H1 (cell line): ENCODE measurements around the gene SNTN. TPM values are rescaled to one million over a fixed set of nuclear protein-coding genes. Genes with fewer than 3 reads are reported as not detected.

Experiments
- CTCF ChIA-PET: fragments of 300-600 bp; sonication (Branson Sonifier 250); formaldehyde crosslinking; loops from one replicate; lab custom pipeline; 2021; ENCODE audit not compliant: partially characterized antibody; lab: Charles Lee
- POLR2A ChIA-PET: fragments of 300-600 bp; sonication (Branson Sonifier 250); formaldehyde crosslinking; loops from one replicate; lab custom pipeline; 2021; ENCODE audit warnings: inconsistent platforms; ENCODE audit not compliant: partially characterized antibody; lab: Charles Lee
- DNase-seq, 2 experiments: peaks; one replicate each; pipeline versions ENCODE4 v3.0.0 to v3.0.0-alpha.2; 2010 to 2022; ENCODE audit warnings: low spot score in 2 of 2, low read depth in 1 of 2, mixed read lengths in 1 of 2
- FAIRE-seq: peaks from 2 replicates; lab custom pipeline; 2011; peaks lifted over from hg19 to GRCh38; lab: Jason Lieb, UNC
- H2AFZ ChIP-seq: 2 replicates; pipeline ENCODE4 v1.8.1; 2012; ENCODE audit warnings: low read length, inconsistent platforms
- H2AK5ac ChIP-seq: 2 replicates; pipeline ENCODE4 v1.6.1; 2013; ENCODE audit warnings: low read depth, low read length
- H2BK120ac ChIP-seq: replicated peaks from 2 replicates; pipeline ENCODE3; 2013; ENCODE audit warnings: low read depth, low read length, inconsistent platforms
- H2BK12ac ChIP-seq: 2 replicates; pipeline ENCODE4 v1.6.1; 2013; ENCODE audit warnings: low read depth, low read length
- H2BK15ac ChIP-seq: 2 replicates; pipeline ENCODE4 v1.6.1; 2013; ENCODE audit warnings: low read length
- H2BK20ac ChIP-seq: 2 replicates; pipeline ENCODE4 v1.6.1; 2013; ENCODE audit warnings: low read length
- H2BK5ac ChIP-seq: 2 replicates; pipeline ENCODE4 v1.6.1; 2013; ENCODE audit warnings: low read depth, low read length
- H3K14ac ChIP-seq: 2 replicates; pipeline ENCODE4 v1.6.1; 2013; ENCODE audit warnings: inconsistent platforms; ENCODE audit not compliant: insufficient read length
- H3K18ac ChIP-seq: 2 replicates; pipeline ENCODE4 v1.6.1; 2013; ENCODE audit warnings: low read length; ENCODE audit errors: extremely low read depth
- H3K23ac ChIP-seq: 2 replicates; pipeline ENCODE4 v1.6.1; 2013; ENCODE audit warnings: inconsistent platforms; ENCODE audit not compliant: insufficient read length
- H3K23me2 ChIP-seq: 2 replicates; pipeline ENCODE4 v1.6.1; 2013; ENCODE audit warnings: low read depth, low read length
- H3K27ac ChIP-seq: 2 replicates; pipeline ENCODE4 v1.6.1; 2011; ENCODE audit warnings: low read depth, low read length, inconsistent platforms
- H3K27me3 ChIP-seq, 4 experiments: replicated peaks in 1 of 4; 1 replicate in 1 of 4; 2 replicates in 3 of 4; pipeline versions ENCODE4 v1.6.1 to v1.8.1; 2011 to 2013; ENCODE audit warnings: low read length in 3 of 4, mild to moderate bottlenecking in 3 of 4, inconsistent platforms in 2 of 4, mixed read lengths in 2 of 4, moderate library complexity in 1 of 4; ENCODE audit not compliant: control insufficient read depth in 3 of 4, insufficient read depth in 3 of 4; ENCODE audit errors: extremely low read depth in 1 of 4
- H3K36me3 ChIP-seq, 4 experiments: 2 replicates each; pipeline versions ENCODE4 v1.6.1 to v1.8.1; 2011 to 2013; ENCODE audit warnings: mild to moderate bottlenecking in 4 of 4, low read length in 3 of 4, moderate library complexity in 2 of 4, control low read depth in 1 of 4, inconsistent platforms in 1 of 4; ENCODE audit not compliant: insufficient read depth in 4 of 4, control insufficient read depth in 2 of 4
- H3K4ac ChIP-seq: replicated peaks from 2 replicates; pipeline ENCODE3; 2013; ENCODE audit warnings: low read length, low read depth, mixed read lengths, inconsistent platforms; ENCODE audit not compliant: insufficient read length
- H3K4me1 ChIP-seq, 4 experiments: replicated peaks in 1 of 4; 1 replicate in 1 of 4; 2 replicates in 3 of 4; pipeline versions ENCODE4 v1.6.1 to v1.8.1; 2011 to 2013; ENCODE audit warnings: low read length in 3 of 4, inconsistent platforms in 2 of 4, mixed read lengths in 1 of 4; ENCODE audit not compliant: insufficient read depth in 4 of 4, control insufficient read depth in 3 of 4
- H3K4me2 ChIP-seq, 2 experiments: 2 replicates each; pipeline versions ENCODE4 v1.6.1 to v1.8.1; 2011 to 2013; ENCODE audit warnings: low read depth in 2 of 2, low read length in 2 of 2, control low read depth in 1 of 2, inconsistent platforms in 1 of 2, mild to moderate bottlenecking in 1 of 2; ENCODE audit not compliant: insufficient read depth in 1 of 2
- H3K4me3 ChIP-seq, 4 experiments: fragments of 200-600, 300-600 bp in 1 of 4; sonication (generic), shearing (Covaris generic), sonication (Bioruptor Twin) in 1 of 4; 2 replicates each; pipeline versions ENCODE4 v1.5.1 to v1.8.1; 2011 to 2016; ENCODE audit warnings: low read length in 4 of 4, low read depth in 3 of 4, control low read depth in 2 of 4, inconsistent platforms in 2 of 4, mild to moderate bottlenecking in 2 of 4, mixed read lengths in 1 of 4, moderate library complexity in 1 of 4; ENCODE audit not compliant: insufficient read depth in 2 of 4; ENCODE audit errors: extremely low read depth in 1 of 4
- H3K56ac ChIP-seq: replicated peaks from 2 replicates; pipeline ENCODE3; 2013; ENCODE audit warnings: low read depth, mild to moderate bottlenecking, mixed read lengths, low read length, inconsistent platforms; ENCODE audit not compliant: insufficient read length
- H3K79me1 ChIP-seq: 2 replicates; pipeline ENCODE4 v1.6.1; 2013; ENCODE audit warnings: low read depth, low read length, control low read depth
- H3K79me2 ChIP-seq, 2 experiments: 2 replicates each; pipeline versions ENCODE4 v1.6.1 to v1.8.1; 2012 to 2013; ENCODE audit warnings: low read length in 2 of 2, mild to moderate bottlenecking in 2 of 2, inconsistent platforms in 1 of 2; ENCODE audit not compliant: insufficient read depth in 2 of 2, control insufficient read depth in 1 of 2
- H3K9ac ChIP-seq, 4 experiments: replicated peaks in 1 of 4; 1 replicate in 1 of 4; 2 replicates in 3 of 4; pipeline versions ENCODE4 v1.6.1 to v1.8.1; 2011 to 2013; ENCODE audit warnings: low read depth in 3 of 4, low read length in 3 of 4, control low read depth in 2 of 4, mild to moderate bottlenecking in 2 of 4, moderate library complexity in 2 of 4, inconsistent platforms in 1 of 4; ENCODE audit errors: extremely low read depth in 1 of 4
- H3K9me3 ChIP-seq, 2 experiments: 2 replicates each; pipeline versions ENCODE4 v1.6.1 to v1.8.1; 2012 to 2013; ENCODE audit warnings: mild to moderate bottlenecking in 2 of 2, moderate library complexity in 2 of 2, control low read depth in 1 of 2, inconsistent platforms in 1 of 2, low read depth in 1 of 2, low read length in 1 of 2, mixed read lengths in 1 of 2; ENCODE audit not compliant: insufficient read depth in 2 of 2
- H4K20me1 ChIP-seq, 2 experiments: replicated peaks in 1 of 2; 2 replicates each; pipeline versions ENCODE3 to v1.8.1; 2011 to 2013; ENCODE audit warnings: inconsistent platforms in 2 of 2, low read length in 2 of 2, mild to moderate bottlenecking in 1 of 2; ENCODE audit not compliant: insufficient read depth in 2 of 2, control insufficient read depth in 1 of 2
- H4K5ac ChIP-seq: 2 replicates; pipeline ENCODE4 v1.6.1; 2013; ENCODE audit warnings: low read length, low read depth, mixed read lengths, inconsistent platforms; ENCODE audit not compliant: insufficient read length
- H4K8ac ChIP-seq: 2 replicates; pipeline ENCODE4 v1.8.0; 2013; ENCODE audit warnings: mild to moderate bottlenecking, moderate library complexity, low read length, inconsistent platforms; ENCODE audit not compliant: insufficient read depth; ENCODE audit errors: extremely low read depth
- H4K91ac ChIP-seq: replicated peaks from 2 replicates; pipeline ENCODE3; 2013; ENCODE audit warnings: low read length, mixed read lengths, inconsistent platforms; ENCODE audit not compliant: insufficient read length
- BACH1 ChIP-seq: IDR thresholded peaks from 2 replicates; pipeline ENCODE4 v1.6.1; 2012; ENCODE audit warnings: low read length, improper control_type of control experiment
- CEBPB ChIP-seq: IDR thresholded peaks from 2 replicates; pipeline ENCODE4 v1.6.1; 2012; ENCODE audit warnings: low read depth, low read length
- EZH2 ChIP-seq: fragments of 200-600 bp; sonication (generic); IDR thresholded peaks from 2 replicates; pipeline ENCODE4 v1.7.1; 2012; ENCODE audit warnings: low read depth, mild to moderate bottlenecking, moderate library complexity, low read length, inconsistent platforms; ENCODE audit not compliant: severe bottlenecking
- FOSL1 ChIP-seq: IDR thresholded peaks from 2 replicates; pipeline ENCODE4 v1.6.1; 2011; ENCODE audit warnings: mild to moderate bottlenecking, low read depth, low read length, moderate library complexity; ENCODE audit not compliant: insufficient read depth
- HDAC2 ChIP-seq, 2 experiments: fragments of 300-600 bp in 1 of 2; sonication (generic) in 1 of 2; IDR thresholded peaks; 2 replicates each; pipeline ENCODE4 v1.6.1; 2011 to 2012; ENCODE audit warnings: low read depth in 2 of 2, low read length in 2 of 2, mild to moderate bottlenecking in 2 of 2, moderate library complexity in 2 of 2, borderline replicate concordance in 1 of 2, inconsistent platforms in 1 of 2
- JUN ChIP-seq: IDR thresholded peaks from 2 replicates; pipeline ENCODE4 v1.6.1; 2011; ENCODE audit warnings: low read depth, mild to moderate bottlenecking, improper control_type of control experiment, low read length
- JUND ChIP-seq: IDR thresholded peaks from 2 replicates; pipeline ENCODE4 v1.6.1; 2011; ENCODE audit warnings: mild to moderate bottlenecking, improper control_type of control experiment, low read length
- MAFK ChIP-seq: IDR thresholded peaks from 2 replicates; pipeline ENCODE4 v1.6.1; 2012; ENCODE audit warnings: low read depth, mild to moderate bottlenecking, improper control_type of control experiment, low read length
- MAX ChIP-seq: IDR thresholded peaks from 2 replicates; pipeline ENCODE4 v1.6.1; 2012; ENCODE audit warnings: inconsistent platforms
- NRF1 ChIP-seq: IDR thresholded peaks from 2 replicates; pipeline ENCODE4 v1.6.1; 2011; ENCODE audit warnings: mild to moderate bottlenecking, low read depth, low read length, improper control_type of control experiment
- POU5F1 ChIP-seq: IDR thresholded peaks from 2 replicates; pipeline ENCODE4 v1.6.1; 2011; ENCODE audit warnings: low read depth, mild to moderate bottlenecking, low read length, moderate library complexity
- RAD21 ChIP-seq, 2 experiments: IDR thresholded peaks in 1 of 2; conservative IDR thresholded peaks in 1 of 2; 2 replicates each; pipeline ENCODE4 v1.6.1; 2011; ENCODE audit warnings: low read depth in 2 of 2, low read length in 2 of 2, improper control_type of control experiment in 1 of 2, inconsistent platforms in 1 of 2, mild to moderate bottlenecking in 1 of 2, moderate library complexity in 1 of 2
- SIN3A ChIP-seq, 2 experiments: IDR thresholded peaks in 1 of 2; conservative IDR thresholded peaks in 1 of 2; 2 replicates each; pipeline ENCODE4 v1.6.1; 2011 to 2012; ENCODE audit warnings: low read length in 2 of 2, improper control_type of control experiment in 1 of 2, low read depth in 1 of 2, mild to moderate bottlenecking in 1 of 2
- TAF1 ChIP-seq: IDR thresholded peaks from 2 replicates; pipeline ENCODE4 v1.6.1; 2011; ENCODE audit warnings: mild to moderate bottlenecking, low read depth, low read length
- WGBS, 2 experiments: shearing (Covaris generic) in 1 of 2; methylation state at CpG; one replicate each; pipeline versions ENCODE4 v1.1.6 to v1.1.7; 2013 to 2015; ENCODE audit warnings: low lambda C conversion rate in 2 of 2, mixed read lengths in 2 of 2, inconsistent platforms in 1 of 2, low coverage in 1 of 2, missing lambda C conversion rate in 1 of 2; ENCODE audit not compliant: insufficient replicate concordance in 2 of 2, insufficient coverage in 1 of 2, insufficient read length in 1 of 2; ENCODE audit errors: extremely low coverage in 1 of 2, missing lambda C conversion rate in 1 of 2; 5-methylcytosine and 5-hydroxymethylcytosine counted together
- polyA plus RNA-seq, 7 experiments: library from polyadenylated mRNA; depleted of rRNA in 3 of 7; stranded (reverse) in 5 of 7; unstranded in 2 of 7; fragments of >200 nt in 5 of 7; fragments of 200-250 nt in 2 of 7; gene quantifications; 1 replicate in 5 of 7; 2 replicates in 1 of 7; 4 replicates in 1 of 7; pipeline versions ENCODE4 v1.2.1 to v1.2.3, GENCODE V29; 2011 to 2013; ENCODE audit warnings: missing spikeins in 2 of 7, mixed read lengths in 2 of 7
- total RNA-seq: library from RNA; stranded (reverse); fragmentation: NEBNext Ultra II Directional; extraction: Animal tissue kit (Norgen Biotek cat#: 25700); gene quantifications from 2 replicates; pipeline ENCODE4 v1.2.1, GENCODE V29; 2021

Gene SNTN
- total and polyA plus RNA-seq, 2 of the 8 experiments (the other 6 are each of a cell fraction or from before 2014, with no cell fraction given): not detected

DNA sequence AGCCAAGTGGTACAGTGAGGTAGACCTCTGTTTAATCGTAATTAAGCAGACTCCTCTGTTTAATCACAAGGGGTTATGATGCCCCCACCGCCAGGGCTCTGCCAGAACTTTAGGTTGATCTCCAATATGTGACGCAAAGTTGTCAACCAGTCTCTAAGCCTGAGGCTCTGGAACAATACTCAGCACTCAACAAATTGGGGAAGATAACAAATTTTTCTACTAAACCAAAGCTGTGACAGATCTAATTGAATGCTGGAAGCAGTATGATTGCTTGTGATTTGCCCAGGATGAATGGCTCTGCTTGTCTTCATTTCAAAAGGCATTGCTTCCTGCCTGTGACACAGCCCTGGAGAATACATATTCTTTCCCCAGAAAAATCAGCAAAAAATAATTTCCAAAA, 57.1 kb downstream of the SNTN start:
- FAIRE-seq (no peak), DNase-seq (no peak)
- Histone ChIP-seq H3K23ac (no peak overlapping the region), H3K27ac (no peak overlapping the region), H4K91ac (no peak overlapping the region), H3K79me2 (no peaks in the 10 kb centered on the region), H3K9ac (no peak overlapping the region; a peak in 1 of 7 replicates), H2AFZ (no peak overlapping the region), H3K18ac (no peak overlapping the region), H3K4ac (no peak overlapping the region), H2BK15ac (no peak overlapping the region), H2BK12ac (no peak overlapping the region), H3K79me1 (no peaks in the 10 kb centered on the region), H3K4me1 (no peaks in the 10 kb centered on the region), H2BK5ac (no peak overlapping the region), H4K5ac (no peak overlapping the region), H3K36me3 (no peaks in the 10 kb centered on the region), H2BK20ac (no peak overlapping the region), H3K14ac (no peak overlapping the region), H2AK5ac (no peak overlapping the region), H3K56ac (no peak overlapping the region), H4K8ac (no peak overlapping the region), H3K9me3 (no peaks in the 10 kb centered on the region), H3K23me2 (no peaks in the 10 kb centered on the region), H2BK120ac (no peak overlapping the region), H4K20me1 (no peaks in the 10 kb centered on the region), H3K27me3 (no peaks in the 10 kb centered on the region), H3K4me2 (no peak overlapping the region), H3K4me3 (no peak overlapping the region)
- CTCF ChIA-PET: interaction anchor here (1.1 kb wide), 1 partner anchor 46 kb away, joined by 3 read pairs; no protein-coding TSS in a partner anchor
- POLR2A ChIA-PET: no interaction called here
- WGBS, 2 experiments: 90% methylated on average over 3 of the region's 3 CpGs; no CpG with 5 or more reads in 1 of the 2 experiments
- TF ChIP-seq POU5F1 (no peak), NRF1 (no peak), SIN3A (conservative IDR thresholded peaks at IDR 0.05 in 1 of 2, IDR thresholded peaks at IDR 0.05 in 1 of 2; ENCODE audit: low read depth in 1 of 2, low read length in 2 of 2) (no peak), CEBPB (no peak), MAFK (no peak), EZH2 (no peak), HDAC2 (IDR thresholded peaks at IDR 0.05; ENCODE audit: borderline replicate concordance in 1 of 2, low read depth in 2 of 2, low read length in 2 of 2) (no peak), FOSL1 (no peak), RAD21 (IDR thresholded peaks at IDR 0.05 in 1 of 2, conservative IDR thresholded peaks at IDR 0.05 in 1 of 2; ENCODE audit: low read depth in 2 of 2, low read length in 2 of 2) (no peak), BACH1 (no peak), TAF1 (no peak), JUN (no peak), JUND (no peak), MAX (no peak)
